ENCODE measurements around the gene NLN.

DNA sequence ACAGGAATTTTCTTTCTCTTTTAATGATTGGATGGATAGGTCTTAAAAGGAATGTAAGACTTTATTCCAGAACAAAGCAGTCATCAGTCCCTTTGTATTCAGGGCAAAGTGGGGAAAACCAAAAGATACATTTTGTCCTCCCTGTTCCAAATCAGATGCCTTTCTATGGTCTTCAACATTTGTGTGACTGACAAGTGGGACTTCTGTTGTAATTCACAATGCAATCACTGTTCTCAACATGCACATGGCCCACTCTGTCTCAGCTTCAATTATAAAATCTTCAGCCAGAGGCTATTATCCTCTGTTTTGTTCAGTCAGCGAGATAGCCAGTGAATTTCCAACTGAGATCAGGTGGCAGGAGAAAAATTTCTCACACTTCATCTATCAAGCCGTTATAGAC, 108.9 kb downstream of the NLN start:
- TF ChIP-seq POLR2A (IDR thresholded peaks at IDR 0.05; ENCODE audit: low read depth, low read length) (no peak), RAD21 (IDR thresholded peaks at IDR 0.05; ENCODE audit: low read length) (no peak), CTCF (conservative IDR thresholded peaks at IDR 0.05; ENCODE audit: low read depth, low read length) (no peak), CEBPB (IDR thresholded peaks at IDR 0.05; ENCODE audit: low read depth, low read length) (no peak), RFX5 (IDR thresholded peaks at IDR 0.05; ENCODE audit: low read depth, low read length) (no peak)
- TF ChIP-seq, protein P1, sequence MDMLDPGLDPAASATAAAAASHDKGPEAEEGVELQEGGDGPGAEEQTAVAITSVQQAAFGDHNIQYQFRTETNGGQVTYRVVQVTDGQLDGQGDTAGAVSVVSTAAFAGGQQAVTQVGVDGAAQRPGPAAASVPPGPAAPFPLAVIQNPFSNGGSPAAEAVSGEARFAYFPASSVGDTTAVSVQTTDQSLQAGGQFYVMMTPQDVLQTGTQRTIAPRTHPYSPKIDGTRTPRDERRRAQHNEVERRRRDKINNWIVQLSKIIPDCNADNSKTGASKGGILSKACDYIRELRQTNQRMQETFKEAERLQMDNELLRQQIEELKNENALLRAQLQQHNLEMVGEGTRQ (IDR thresholded peaks at IDR 0.05; ENCODE audit: low read depth, low read length) = no peak
